Endothelial cell of umbilical vein (primary cell): ENCODE data around the gene ATG13.
A peak's percentile ranks its signal among the peaks of the same experiment; 100 is the strongest.

ENCODE experiments used
- CTCF ChIP-seq, 2 donors: IDR thresholded peaks; 1 replicate in 1 of 2; 2 replicates in 1 of 2; pipeline ENCODE4 v1.5.1; 2011; ENCODE audit warnings: low read length in 2 of 2, mild to moderate bottlenecking in 2 of 2, moderate library complexity in 2 of 2, control low read depth in 1 of 2, inconsistent platforms in 1 of 2, low read depth in 1 of 2; ENCODE audit not compliant: insufficient read depth in 1 of 2; ENCODE audit errors: extremely low read depth in 1 of 2
- EZH2 ChIP-seq: IDR thresholded peaks from 2 replicates; pipeline ENCODE4 v1.6.1; 2012; ENCODE audit warnings: borderline replicate concordance, low read depth, mild to moderate bottlenecking, moderate library complexity, low read length, inconsistent platforms; ENCODE audit not compliant: severe bottlenecking
- FOS ChIP-seq: IDR thresholded peaks from 2 replicates; pipeline ENCODE4 v1.6.1; 2011; ENCODE audit warnings: mild to moderate bottlenecking, low read length, moderate library complexity, borderline replicate concordance; ENCODE audit not compliant: insufficient read depth
- GATA2 ChIP-seq: IDR thresholded peaks from 2 replicates; pipeline ENCODE4 v1.7.0; 2011; ENCODE audit warnings: low read depth, mild to moderate bottlenecking, moderate library complexity, mixed read lengths, low read length; ENCODE audit not compliant: insufficient read length, insufficient read depth
- JUN ChIP-seq: IDR thresholded peaks from 2 replicates; pipeline ENCODE4 v1.6.1; 2011; ENCODE audit warnings: borderline replicate concordance, low read depth; ENCODE audit not compliant: insufficient read length, insufficient read depth
- MAX ChIP-seq: IDR thresholded peaks from 2 replicates; pipeline ENCODE4 v1.6.1; 2011; ENCODE audit not compliant: insufficient read depth, insufficient read length
- MYC ChIP-seq: IDR thresholded peaks from one replicate; pipeline ENCODE4 v1.6.1; 2011; ENCODE audit warnings: mild to moderate bottlenecking, low read depth, low read length
- POLR2A ChIP-seq: IDR thresholded peaks from 2 replicates; pipeline ENCODE4 v1.6.1; 2012; ENCODE audit warnings: low read depth, mild to moderate bottlenecking, control low read depth, low read length
- POLR2AphosphoS5 ChIP-seq: IDR thresholded peaks from 2 replicates; pipeline ENCODE4 v1.6.1; 2012; ENCODE audit warnings: low read depth, mild to moderate bottlenecking, control low read depth, low read length, moderate library complexity; ENCODE audit not compliant: insufficient read depth

- TF ChIP-seq CTCF (IDR thresholded peaks at IDR 0.05; ENCODE audit: extremely low read depth in 1 of 2, insufficient read depth in 1 of 2, low read depth in 1 of 2, low read length in 2 of 2) = no peak
- no peak for TF ChIP-seq POLR2A
- peak; percentile 72 for TF ChIP-seq FOS
- no peak for TF ChIP-seq EZH2
- TF ChIP-seq POLR2AphosphoS5 = no peak
- no peak for TF ChIP-seq MAX
- TF ChIP-seq JUN = peak; percentile 72
- no peak for TF ChIP-seq MYC
- TF ChIP-seq GATA2 = no peak
Measured at GRCh38 chr11:46597609-46598219, 19.6 kb upstream of the ATG13 start.
